ENCODE data around the gene SUCO.
"Not testable (repeated sequence)": the region's sequence is repeated elsewhere in the genome, so short reads cannot be mapped to it uniquely, and the experiment has no call there.

SUCO gene

DNA sequence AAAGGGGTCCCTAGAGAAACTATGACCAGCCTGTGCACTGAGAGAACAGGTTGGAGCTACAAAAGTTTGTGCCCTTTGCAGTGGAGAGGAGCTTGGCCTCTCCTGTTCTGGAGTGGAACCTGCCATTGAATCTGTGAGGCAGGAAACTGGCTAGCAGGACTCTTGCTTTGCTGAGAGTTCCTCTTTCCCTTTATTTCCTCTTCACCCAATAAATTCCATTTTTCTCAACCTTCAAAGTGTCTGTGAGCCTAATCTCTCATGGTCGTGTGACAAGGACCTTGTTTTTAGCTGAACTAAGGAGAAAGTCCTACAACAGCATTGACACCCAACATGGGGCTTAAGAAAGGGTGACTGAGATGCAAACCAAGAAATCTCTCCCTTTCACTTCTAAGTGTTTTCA, 83.2 kb downstream of the SUCO start:
- no peak for DNase-seq

DNA sequence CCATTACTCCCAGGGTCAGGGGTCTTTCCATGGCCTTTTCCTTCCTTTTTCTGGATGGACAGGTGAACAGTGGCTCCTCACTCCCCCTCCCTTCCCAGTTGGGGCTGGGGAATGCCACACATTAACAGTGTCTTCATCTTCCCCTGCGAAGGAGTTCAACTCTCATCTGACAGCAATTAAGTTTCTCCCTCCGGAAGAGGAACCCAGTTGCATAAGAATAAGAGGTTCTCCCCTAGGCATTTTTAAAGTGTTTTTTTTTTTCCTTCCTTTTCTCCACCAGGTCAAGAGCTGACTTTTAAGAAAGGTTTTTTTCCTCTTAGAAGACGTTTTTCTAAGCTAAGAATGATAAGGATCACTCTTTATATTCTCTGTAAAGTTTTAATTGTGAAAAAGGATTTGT, 83.7 kb downstream of the SUCO start:
- DNase-seq, result no peak

GRCh38 chr1:172620603-172621002, 87.7 kb downstream of the SUCO start:
- DNase-seq, result not testable (repeated sequence)

GRCh38 chr1:172622541-172622940, 89.6 kb downstream of the SUCO start:
- no peak for DNase-seq

DNA sequence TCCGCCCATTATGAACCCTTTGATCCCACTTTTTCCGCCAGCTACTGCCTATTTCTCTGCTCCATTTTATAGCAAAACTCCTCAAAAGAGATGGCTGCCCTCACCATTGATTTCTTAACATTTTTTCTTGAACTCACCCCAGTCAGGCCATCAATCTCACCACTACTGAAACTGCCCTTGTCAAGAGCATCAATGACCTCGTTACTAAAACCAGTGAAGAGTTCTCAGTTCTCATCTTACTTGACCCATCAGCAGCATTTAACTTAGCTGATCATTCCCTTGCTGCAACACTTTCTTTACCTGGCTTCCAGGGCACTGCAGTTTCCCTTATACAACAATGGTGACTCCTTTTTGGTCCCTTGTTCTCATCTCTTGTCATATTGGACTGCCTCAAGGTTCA, 90.8 kb downstream of the SUCO start:
- DNase-seq, result no peak

DNA sequence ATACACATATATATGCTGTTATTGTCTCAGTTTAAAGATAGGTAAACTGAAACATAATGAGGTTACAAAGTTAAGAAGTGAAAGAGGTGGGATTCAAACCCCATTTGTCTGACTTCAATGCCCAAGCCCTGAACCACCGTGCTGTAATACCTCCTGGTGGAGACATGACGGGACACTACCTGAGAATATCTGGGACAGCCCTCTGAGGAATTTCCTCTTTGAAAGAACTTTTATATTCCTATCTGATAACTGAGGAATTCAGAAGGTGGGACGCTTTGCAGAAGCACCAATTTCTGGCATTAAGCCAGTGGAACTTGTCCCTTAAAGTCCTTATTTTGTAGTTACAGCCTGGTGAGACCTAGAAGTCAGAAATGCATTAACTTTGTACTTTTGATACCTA, 93.9 kb downstream of the SUCO start:
- no peak for DNase-seq

GRCh38 chr1:172627702-172628101, 94.8 kb downstream of the SUCO start:
- DNase-seq, result peak; percentile 19

GRCh38 chr1:172628401-172628800, 95.5 kb downstream of the SUCO start:
- DNase-seq, result no peak

DNA sequence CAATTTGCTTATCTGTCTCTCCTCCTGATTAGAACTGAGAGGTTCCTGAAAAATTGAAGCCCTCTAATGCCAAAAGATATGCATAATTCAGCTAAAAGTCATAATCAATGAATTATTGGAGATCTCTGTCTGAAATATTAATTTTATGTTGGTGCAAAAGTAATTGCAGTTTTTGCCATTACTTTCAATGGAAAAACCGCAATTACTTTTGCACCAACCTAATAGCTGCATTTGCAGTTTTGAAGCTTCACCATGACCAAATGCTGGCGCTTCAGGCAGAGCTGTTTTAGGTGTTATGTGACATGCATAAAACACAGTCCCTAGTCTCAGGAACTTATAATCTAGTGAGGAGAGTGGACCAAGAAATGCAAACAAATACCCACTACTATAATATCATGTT, 96.2 kb downstream of the SUCO start:
- no peak for DNase-seq

DNA sequence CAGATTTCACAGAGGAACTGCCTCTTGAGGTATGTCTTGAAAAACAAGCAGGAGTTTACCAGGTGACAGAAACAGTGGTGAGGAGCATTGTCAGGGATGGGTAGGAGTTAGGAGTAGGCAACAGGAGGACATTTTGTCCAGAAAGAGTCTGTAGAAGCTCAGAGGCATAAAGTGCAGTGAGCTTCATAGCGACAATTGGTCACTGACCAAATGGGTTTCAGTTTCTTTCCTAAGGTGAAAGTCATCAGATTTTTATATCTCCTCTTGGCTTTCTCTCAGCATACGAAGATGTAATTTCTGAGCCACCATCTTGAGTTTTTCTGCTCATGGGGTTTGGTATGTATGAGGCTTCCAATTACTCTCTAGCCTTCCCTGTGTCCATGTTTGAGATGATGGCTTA, 96.7 kb downstream of the SUCO start:
- DNase-seq, result no peak

- no peak for DNase-seq
Observed at GRCh38 chr1:172630056-172630818, 97.3 kb downstream of the SUCO start.

GRCh38 chr1:172630868-172631267, 97.9 kb downstream of the SUCO start:
- DNase-seq, result no peak

- no peak for DNase-seq
Observed at GRCh38 chr1:172637522-172637921, 104.6 kb downstream of the SUCO start.

- DNase-seq, result no peak
Observed at GRCh38 chr1:172638249-172638648, 105.3 kb downstream of the SUCO start.

GRCh38 chr1:172638885-172639831, 106.2 kb downstream of the SUCO start:
- DNase-seq, result peak; percentile 76

GRCh38 chr1:172640111-172640510, 107.2 kb downstream of the SUCO start:
- no peak for DNase-seq

- no peak for DNase-seq
Observed at GRCh38 chr1:172641492-172641891, 108.5 kb downstream of the SUCO start.

- DNase-seq, result no peak
Observed at GRCh38 chr1:172642970-172643369, 110.0 kb downstream of the SUCO start.

DNA sequence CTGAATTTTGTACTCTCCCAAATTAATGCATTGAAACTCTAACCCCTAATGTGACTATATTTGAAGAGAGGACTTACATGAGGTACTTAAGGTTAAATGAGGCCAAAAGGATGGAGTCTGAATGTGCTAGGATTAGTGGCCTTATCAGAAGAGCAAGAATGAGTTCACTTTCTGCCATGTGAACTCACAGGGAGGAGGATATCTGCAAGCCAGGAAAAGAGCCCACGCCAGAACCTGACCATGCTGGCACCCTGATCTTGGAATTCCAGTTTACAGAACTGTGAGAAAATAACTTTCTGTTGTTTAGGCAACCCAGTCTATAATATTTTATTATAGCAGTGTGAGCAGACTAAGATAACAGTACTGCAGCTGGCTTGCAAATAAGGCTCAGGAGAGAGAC, 113.7 kb downstream of the SUCO start:
- DNase-seq, result no peak

- peak; percentile 46 for DNase-seq
Observed at GRCh38 chr1:172647110-172647564, 114.2 kb downstream of the SUCO start.

DNA sequence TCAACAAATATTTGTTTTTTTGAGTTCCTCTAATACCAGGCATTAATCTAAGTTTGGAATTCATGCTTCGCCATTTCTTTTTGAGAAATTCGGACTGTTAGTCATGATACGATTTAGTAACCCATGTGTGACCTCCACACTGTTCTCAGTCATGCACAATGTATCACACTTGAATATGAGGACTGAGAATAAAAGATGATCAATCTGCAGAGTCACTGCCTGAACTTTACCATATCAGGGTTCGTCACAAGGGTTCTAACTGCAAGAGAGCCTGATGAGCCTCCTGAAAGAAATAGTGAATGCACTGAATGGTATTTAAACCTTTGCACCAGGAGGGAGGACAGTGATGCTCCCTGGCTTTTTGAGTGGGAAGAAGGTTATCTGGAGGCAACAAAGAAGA, 115.0 kb downstream of the SUCO start:
- no peak for DNase-seq

GRCh38 chr1:172650474-172651193, 117.7 kb downstream of the SUCO start:
- DNase-seq, result no peak

DNA sequence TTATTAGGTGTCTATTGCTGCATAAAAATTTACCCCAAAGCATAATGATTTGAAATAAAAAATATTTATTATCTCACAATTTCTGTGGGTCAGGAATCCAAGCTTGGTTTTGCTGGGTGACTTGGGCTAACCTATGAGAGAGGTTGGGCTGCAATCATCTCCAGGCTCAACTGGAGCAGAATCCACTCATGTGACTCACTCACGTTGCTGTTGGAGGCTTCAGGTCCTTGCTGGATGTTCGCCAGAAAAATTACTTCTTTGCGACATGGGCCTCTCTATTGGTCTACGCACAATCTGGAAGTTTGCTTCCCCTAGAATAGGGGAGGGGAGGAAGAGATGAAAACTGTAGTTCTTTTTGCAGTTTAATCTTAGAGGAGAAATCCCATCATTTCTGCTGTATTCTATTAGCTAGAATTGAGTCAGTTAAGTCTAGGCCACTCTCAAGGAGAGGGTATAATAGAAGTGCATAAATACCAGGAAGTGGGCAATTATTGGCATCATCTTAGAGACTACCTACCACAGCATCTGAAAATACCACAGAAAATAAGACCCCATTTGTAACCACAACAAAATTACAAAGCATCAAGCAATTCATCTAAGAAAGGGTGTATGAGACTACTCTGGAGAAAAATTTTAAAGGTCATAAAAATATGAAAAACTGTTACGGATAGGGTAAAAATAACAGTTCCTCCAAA, 120.2 kb downstream of the SUCO start:
- DNase-seq, result no peak
